ENCODE data around the gene PLAC9. TPM values are rescaled to one million over a fixed set of nuclear protein-coding genes. Genes with fewer than 3 reads are reported as not detected.

PLAC9 gene
- total RNA-seq, 1 experiment from 2014 or later = not detected

GRCh38 chr10:80160361-80161320, 28.1 kb downstream of the PLAC9 start:
- no peak for DNase-seq (ENCODE audit: low read depth)

DNA sequence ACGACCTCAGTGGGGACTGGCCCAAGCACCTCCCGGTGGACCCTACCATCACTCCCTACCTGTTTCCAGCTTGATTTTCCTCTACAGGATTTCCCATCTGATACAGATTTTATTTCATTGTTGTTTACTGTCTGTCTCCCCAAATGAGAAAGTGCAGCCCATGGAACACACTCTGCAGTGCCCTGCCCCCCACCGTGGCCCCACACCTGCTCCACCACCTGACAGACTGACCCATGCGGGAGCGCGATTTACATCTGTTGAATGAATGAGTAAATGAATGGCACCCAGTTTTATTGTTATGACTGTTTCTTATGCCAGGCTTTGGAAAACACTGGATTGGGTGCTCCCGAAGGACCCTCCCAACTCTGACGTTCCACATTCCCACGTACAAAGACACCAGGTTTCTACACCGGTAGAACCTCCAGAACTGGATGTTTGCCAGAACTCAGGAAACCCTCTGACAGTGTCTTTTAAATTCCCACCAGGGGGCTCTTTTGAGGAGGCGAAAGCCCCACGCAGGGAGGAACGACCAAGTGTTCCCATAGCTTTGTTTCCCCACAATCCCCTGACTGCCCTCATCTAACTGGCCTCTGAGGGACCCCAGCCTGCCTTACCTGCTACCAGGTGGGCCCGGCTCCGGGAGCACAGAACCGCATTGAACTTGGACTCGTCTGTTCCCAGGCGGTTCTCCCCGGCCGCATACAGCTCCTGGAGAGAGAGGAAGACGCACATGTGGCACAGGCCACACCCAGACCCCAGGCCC, 29.0 kb downstream of the PLAC9 start:
- no peak for DNase-seq (ENCODE audit: low read depth)

- DNase-seq (ENCODE audit: low read depth) = peak; percentile 90
Measured at GRCh38 chr10:80163741-80164341, 31.3 kb downstream of the PLAC9 start.

DNA sequence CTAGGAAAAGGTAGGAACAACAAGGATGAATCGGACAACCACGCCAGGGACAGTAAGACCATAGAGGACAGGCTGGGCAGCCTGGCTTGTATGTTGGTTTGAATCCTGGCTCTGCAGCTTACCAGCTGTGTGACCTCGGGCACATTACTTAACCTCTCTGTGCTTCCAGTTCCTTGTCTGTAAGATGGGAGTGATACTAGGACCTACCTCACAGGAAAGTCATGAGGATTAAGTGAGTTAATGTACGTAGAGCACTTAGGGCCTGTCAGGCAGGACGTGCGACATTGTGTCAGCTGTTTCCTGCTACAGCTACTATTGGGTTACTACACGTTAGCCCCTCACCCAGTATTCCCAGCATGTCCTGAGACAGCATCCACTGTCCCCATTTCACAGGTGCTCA, 32.1 kb downstream of the PLAC9 start:
- no peak for DNase-seq (ENCODE audit: low read depth)

GRCh38 chr10:80165173-80165572, 32.6 kb downstream of the PLAC9 start:
- DNase-seq (ENCODE audit: low read depth) = peak; percentile 68

DNA sequence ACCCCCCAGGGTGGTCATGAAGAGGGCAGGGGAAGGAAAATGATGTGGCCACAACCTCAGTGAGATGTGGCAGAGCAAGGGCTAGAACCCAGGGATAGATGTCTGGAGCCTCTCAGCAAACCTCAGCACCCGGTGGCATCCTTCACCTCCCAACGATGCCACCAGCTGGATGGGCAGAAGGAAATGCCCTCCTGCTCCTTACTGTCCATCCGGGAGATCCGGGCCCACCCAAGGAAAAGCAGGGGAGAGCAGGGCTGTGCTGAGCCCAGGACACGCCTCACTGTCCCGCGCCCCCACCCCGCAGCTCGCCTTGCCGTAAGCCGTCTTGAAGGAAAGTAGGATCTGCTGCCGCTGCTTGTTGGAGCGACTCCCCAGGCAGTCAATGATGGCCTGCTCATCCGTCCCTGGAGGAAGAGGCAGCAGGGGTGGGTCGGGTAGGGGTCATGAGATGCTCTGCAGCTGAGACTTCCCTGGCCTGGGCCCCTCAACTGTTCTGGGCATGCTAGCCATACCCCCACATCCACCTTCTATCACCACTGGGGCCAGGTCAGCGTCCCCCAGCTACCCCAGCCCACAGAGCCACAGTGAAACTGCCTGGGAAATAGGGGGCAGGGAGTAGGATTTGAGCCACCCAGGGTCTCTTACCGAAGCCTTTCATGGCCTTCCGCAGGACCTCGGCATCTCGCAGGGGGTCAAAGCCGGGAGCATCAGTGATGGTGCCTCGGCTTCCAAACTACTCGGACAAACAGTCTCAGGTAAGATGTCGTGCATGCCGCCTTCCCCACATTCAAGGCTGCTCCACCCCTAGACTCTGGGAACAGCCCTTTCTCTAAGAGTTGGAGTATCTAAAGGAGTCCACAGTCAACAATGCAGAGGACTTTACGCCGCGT, 34.3 kb downstream of the PLAC9 start:
- no peak for DNase-seq (ENCODE audit: low read depth)

GRCh38 chr10:80167471-80168161, 35.1 kb downstream of the PLAC9 start:
- no peak for DNase-seq (ENCODE audit: low read depth)

- peak; percentile 92 for DNase-seq (ENCODE audit: low read depth)
Measured at GRCh38 chr10:80168162-80168511, 35.6 kb downstream of the PLAC9 start.

DNA sequence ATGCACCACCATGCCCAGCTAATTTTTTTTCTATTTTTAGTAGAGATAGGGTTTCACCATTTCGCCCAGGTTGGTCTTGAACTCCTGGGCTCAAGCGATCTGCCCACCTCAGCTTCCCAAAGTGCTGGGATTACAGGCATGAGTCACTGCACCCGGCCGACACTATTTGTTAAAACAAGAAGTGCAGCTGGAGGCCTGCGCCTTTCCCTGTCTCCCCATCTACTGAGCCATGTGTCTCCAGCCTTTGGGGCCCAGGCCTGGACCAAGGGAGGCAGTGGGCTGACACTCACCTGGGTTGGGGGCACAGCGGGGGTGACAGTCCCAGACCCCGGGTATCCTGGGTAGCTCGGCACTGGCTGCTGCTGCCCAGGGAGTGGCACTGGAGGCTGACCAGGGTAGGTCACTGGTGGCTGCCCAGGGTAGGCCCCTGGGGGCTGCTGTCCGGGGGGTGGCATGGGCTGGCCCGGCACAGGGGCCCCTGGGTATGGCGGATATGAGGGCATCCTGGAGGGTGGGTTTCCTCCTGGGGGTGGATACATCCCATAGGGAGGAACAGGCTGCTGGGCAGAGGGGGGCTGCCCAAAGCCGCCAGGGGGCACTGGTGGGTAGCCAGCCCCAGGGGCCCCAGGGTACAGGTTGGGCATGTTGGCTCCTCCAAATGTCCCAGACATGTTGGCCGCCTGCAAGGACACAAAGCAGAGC, 36.3 kb downstream of the PLAC9 start:
- peak; percentile 38 for DNase-seq (ENCODE audit: low read depth)

DNA sequence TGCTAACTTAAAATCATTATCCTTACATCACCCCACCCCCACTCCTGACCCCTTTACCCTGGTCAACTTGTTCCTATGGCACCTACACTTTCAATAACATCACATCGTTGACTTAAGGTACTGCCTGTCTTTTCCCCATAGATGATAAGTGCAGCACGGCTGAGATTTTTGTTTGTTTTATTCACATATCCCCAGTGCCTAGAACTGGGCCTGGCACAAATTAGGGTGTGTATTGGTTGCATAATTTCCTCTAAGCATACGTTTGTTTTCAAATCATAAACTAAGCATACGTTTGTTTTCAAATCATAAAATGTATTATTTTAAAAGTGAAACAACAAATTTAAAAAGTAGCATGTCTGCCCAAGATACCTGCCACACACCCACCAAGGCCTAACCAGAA, 37.5 kb downstream of the PLAC9 start:
- DNase-seq (ENCODE audit: low read depth) = no peak

GRCh38 chr10:80170641-80171040, 38.1 kb downstream of the PLAC9 start:
- DNase-seq (ENCODE audit: low read depth) = no peak

DNA sequence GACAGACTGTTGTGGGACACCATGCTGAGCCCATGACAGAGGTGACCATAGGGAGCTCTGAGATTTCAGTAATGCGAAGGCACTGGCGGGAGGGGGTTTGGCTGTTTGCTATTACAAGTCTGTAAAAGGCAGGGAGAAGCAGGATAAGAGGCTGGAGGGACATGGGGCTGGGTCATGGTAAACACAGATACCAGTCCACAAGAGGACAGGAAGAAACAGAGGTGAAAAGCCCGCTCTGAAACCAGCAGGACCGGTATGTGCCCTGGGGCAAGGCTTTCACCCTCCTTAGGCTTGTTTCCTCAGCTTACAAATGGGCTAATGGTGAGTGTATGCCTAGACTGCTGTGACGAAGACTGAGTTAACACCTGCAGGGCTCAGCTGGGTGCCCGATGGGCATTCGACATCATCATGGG, 38.7 kb downstream of the PLAC9 start:
- DNase-seq (ENCODE audit: low read depth) = no peak

GRCh38 chr10:80172896-80173295, 40.4 kb downstream of the PLAC9 start:
- DNase-seq (ENCODE audit: low read depth) = no peak

- no peak for DNase-seq (ENCODE audit: low read depth)
Measured at GRCh38 chr10:80173466-80173865, 40.9 kb downstream of the PLAC9 start.

DNA sequence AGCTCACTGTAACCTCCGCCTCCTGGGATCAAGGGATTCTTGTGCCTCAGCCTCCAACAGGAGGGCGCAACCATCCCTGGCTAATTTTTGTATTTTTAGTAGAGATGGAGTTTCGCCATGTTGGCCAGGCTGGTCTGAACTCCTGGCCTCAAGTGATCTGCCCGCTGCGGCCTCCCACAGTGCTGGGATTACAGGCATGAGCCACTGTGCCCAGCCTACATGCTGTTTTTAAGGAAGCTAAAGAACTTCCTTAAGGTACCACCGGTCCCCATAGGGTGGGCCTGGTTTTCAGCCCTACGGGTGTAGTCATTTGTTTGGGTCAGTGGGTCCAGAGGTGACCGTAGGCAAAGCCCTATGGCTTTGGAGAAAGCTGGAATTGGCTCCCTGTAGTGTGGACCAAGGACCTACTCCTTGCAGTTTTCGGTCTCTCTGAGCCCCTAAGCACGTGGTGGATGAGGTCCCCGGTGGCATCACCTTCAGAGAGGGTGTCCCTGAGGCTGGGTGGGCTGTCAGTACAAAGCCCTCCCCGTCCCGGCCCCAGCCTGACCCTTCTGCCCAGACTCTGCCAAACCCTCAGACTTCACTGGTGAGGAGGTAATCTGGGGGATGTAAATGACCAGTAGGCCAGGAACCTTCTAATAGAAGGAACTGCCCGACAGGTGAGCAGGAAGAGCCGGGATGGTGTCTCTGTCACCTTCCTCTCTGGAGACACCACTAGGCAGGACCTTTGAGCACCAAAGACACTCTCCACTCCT, 42.3 kb downstream of the PLAC9 start:
- DNase-seq (ENCODE audit: low read depth) = no peak

DNA sequence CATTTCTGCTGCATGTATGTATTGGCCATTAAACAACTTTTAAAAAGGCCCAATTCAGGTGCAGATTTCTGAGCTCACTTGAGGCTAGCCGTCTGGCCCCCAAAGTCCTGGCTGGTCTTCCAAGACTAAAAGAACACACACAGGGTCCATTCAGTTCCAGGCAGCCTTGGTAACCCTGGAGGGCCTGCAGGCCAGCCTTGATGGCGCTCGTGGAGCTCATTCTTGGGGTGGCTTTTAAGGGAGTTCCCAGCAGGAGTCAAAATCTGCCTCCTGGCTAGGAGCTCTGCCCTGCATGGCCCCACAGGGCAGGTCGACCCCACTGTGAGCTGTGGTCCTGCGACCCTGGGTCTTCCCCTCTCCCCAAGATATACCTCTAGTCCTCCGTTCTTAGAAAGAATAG, 44.0 kb downstream of the PLAC9 start:
- no peak for DNase-seq (ENCODE audit: low read depth)

GRCh38 chr10:80177781-80178636, 45.5 kb downstream of the PLAC9 start:
- no peak for DNase-seq (ENCODE audit: low read depth)

DNA sequence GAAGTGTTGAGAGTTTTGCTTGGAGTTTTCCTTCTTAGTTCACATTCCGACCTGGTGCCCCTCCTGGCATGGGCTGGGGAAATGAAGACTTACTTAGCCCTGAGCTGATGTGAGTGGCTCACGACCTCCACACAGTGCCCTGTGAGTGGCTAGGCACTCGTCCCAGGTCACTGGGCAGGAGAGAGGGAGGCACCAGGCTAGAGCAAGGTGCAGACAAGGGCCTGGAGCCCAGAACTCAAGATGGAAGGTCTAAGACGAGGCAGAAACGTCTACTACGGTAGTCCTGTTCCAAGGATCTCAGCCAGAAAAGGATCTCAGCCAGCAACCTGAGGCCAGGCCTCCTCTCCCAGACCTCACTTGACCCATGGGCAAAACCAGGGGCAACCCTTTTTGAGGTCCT, 50.5 kb downstream of the PLAC9 start:
- no peak for DNase-seq (ENCODE audit: low read depth)
